ENCODE measurements around the gene MINDY4.

Gene MINDY4

GRCh38 chr7:30920584-30921539 lies 149.6 kb downstream of the MINDY4 start:
- no peak for DNase-seq

- DNase-seq: no peak
Observed at GRCh38 chr7:30921540-30922401, 150.6 kb downstream of the MINDY4 start.

- no peak for DNase-seq
Observed at GRCh38 chr7:30922596-30922995, 151.4 kb downstream of the MINDY4 start.

- DNase-seq: no peak
Observed at GRCh38 chr7:30923009-30923773, 152.0 kb downstream of the MINDY4 start.

- no peak for DNase-seq
Observed at GRCh38 chr7:30923774-30924413, 152.7 kb downstream of the MINDY4 start.

- no peak for DNase-seq
Observed at GRCh38 chr7:30924624-30925023, 153.4 kb downstream of the MINDY4 start.

- DNase-seq: no peak
Observed at GRCh38 chr7:30925117-30925516, 153.9 kb downstream of the MINDY4 start.

- no peak for DNase-seq
Observed at GRCh38 chr7:30925913-30926312, 154.7 kb downstream of the MINDY4 start.

- no peak for DNase-seq
Observed at GRCh38 chr7:30926313-30926712, 155.1 kb downstream of the MINDY4 start.

GRCh38 chr7:30927040-30927439 lies 155.8 kb downstream of the MINDY4 start:
- no peak for DNase-seq

- no peak for DNase-seq
Observed at GRCh38 chr7:30927559-30927958, 156.3 kb downstream of the MINDY4 start.

GRCh38 chr7:30928254-30928872 lies 157.1 kb downstream of the MINDY4 start:
- DNase-seq: no peak

- no peak for DNase-seq
Observed at GRCh38 chr7:30929686-30930085, 158.5 kb downstream of the MINDY4 start.

- no peak for DNase-seq
Observed at GRCh38 chr7:30930621-30931020, 159.4 kb downstream of the MINDY4 start.

- DNase-seq: no peak
Observed at GRCh38 chr7:30931161-30931928, 160.1 kb downstream of the MINDY4 start.

GRCh38 chr7:30931929-30932540 lies 160.8 kb downstream of the MINDY4 start:
- no peak for DNase-seq

- DNase-seq: no peak
Observed at GRCh38 chr7:30932562-30932961, 161.3 kb downstream of the MINDY4 start.

- DNase-seq: peak; percentile 7
Observed at GRCh38 chr7:30933124-30933974, 162.1 kb downstream of the MINDY4 start.

- no peak for DNase-seq
Observed at GRCh38 chr7:30934225-30934624, 163.0 kb downstream of the MINDY4 start.

Measured in NCI-H1436 (cell line).